Testis (tissue), 2 donors: ENCODE results near the gene TMEM202.

Experiments
- POLR2A ChIP-seq: fragments of 450-650 bp; IDR thresholded peaks from one replicate; pipeline ENCODE4 v1.6.1; 2017; ENCODE audit warnings: antibody characterized with exemption, mild to moderate bottlenecking, moderate library complexity
- TF ChIP-seq, protein P1 (sequence below), 3 experiments: fragments of 450-650 bp in 2 of 3; fragments of 200-600 bp in 1 of 3; sonication (generic) in 1 of 3; IDR thresholded peaks; one replicate each; pipeline ENCODE4 v1.5.1; 2016 to 2019; ENCODE audit warnings: antibody characterized with exemption in 3 of 3, mild to moderate bottlenecking in 2 of 3, moderate library complexity in 1 of 3

DNA sequence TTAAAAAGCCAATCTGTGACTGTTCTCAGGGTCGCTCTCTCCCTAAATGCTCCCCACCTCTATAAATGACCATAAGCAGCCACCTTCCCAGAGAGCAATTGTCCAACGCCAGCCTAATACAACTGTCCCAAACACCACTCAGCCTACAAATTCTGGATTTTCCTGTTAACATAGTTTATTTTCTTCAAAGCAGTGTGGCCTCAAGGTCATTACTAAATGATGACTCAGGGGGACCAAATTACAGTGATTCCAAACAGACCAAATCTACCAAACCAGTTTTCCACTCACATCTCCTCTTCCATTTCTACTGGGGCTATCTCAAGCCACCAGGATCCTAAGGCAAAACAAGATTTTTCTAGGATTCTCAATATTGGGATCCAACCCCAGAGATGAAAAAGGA, 44.8 kb upstream of the TMEM202 start:
- TF ChIP-seq POLR2A: no peak
- TF ChIP-seq, protein P1, sequence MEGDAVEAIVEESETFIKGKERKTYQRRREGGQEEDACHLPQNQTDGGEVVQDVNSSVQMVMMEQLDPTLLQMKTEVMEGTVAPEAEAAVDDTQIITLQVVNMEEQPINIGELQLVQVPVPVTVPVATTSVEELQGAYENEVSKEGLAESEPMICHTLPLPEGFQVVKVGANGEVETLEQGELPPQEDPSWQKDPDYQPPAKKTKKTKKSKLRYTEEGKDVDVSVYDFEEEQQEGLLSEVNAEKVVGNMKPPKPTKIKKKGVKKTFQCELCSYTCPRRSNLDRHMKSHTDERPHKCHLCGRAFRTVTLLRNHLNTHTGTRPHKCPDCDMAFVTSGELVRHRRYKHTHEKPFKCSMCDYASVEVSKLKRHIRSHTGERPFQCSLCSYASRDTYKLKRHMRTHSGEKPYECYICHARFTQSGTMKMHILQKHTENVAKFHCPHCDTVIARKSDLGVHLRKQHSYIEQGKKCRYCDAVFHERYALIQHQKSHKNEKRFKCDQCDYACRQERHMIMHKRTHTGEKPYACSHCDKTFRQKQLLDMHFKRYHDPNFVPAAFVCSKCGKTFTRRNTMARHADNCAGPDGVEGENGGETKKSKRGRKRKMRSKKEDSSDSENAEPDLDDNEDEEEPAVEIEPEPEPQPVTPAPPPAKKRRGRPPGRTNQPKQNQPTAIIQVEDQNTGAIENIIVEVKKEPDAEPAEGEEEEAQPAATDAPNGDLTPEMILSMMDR (IDR thresholded peaks at IDR 0.05): no peak
